Psoas muscle (tissue), 8 donors: ENCODE results near the gene IQCE. TPM values are rescaled to one million over a fixed set of nuclear protein-coding genes. Genes with fewer than 3 reads are reported as not detected.

Experiments
- ATAC-seq, 4 donors: fragments of 200-7000 bp; cut with Tn5 transposase; one replicate each; pipeline ENCODE4 v1.9.1; 2020; ENCODE audit warnings: moderate library complexity in 3 of 4, mild to moderate bottlenecking in 2 of 4
- DNase-seq, 2 donors: peaks; one replicate each; pipeline ENCODE4 v3.0.0-alpha.2; 2020
- H3K27ac ChIP-seq: fragments of 200-600 bp; one replicate; pipeline ENCODE4 v1.8.0; 2022
- H3K27me3 ChIP-seq, 3 donors: fragments of 200-600 bp in 1 of 3; one replicate each; pipeline versions ENCODE4 v1.6.1 to v1.8.0; 2013 to 2022; ENCODE audit warnings: low read length in 2 of 3, mild to moderate bottlenecking in 2 of 3, moderate library complexity in 1 of 3; ENCODE audit not compliant: insufficient read depth in 3 of 3
- H3K36me3 ChIP-seq, 2 donors: fragments of 200-600 bp in 1 of 2; one replicate each; pipeline versions ENCODE4 v1.6.1 to v1.8.0; 2013 to 2022; ENCODE audit warnings: low read depth in 1 of 2, mild to moderate bottlenecking in 1 of 2, moderate library complexity in 1 of 2; ENCODE audit not compliant: insufficient read depth in 1 of 2
- H3K4me1 ChIP-seq: fragments of 200-600 bp; one replicate; pipeline ENCODE4 v1.8.0; 2022
- H3K4me3 ChIP-seq: fragments of 200-600 bp; one replicate; pipeline ENCODE4 v1.8.0; 2022; ENCODE audit warnings: mild to moderate bottlenecking
- H3K9me3 ChIP-seq: fragments of 200-600 bp; one replicate; pipeline ENCODE4 v1.8.0; 2022
- WGBS, 3 donors: extraction: QIAGEN DNeasy Blood & Tissue Kit; methylation state at CpG; one replicate each; pipeline versions ENCODE4 v1.1.6 to v1.1.7; 2013; 5-methylcytosine and 5-hydroxymethylcytosine counted together
- intact Hi-C, 2 donors: fragments of 100-400 bp; cut with DNase I; formaldehyde crosslinking; loops; one replicate each; pipeline versions ENCODE4 v1.11.0 to v1.14.2; 2022
- polyA plus RNA-seq, 3 donors: library from polyadenylated mRNA; stranded (reverse); fragments of 200-250 nt; gene quantifications; one replicate each; pipeline ENCODE4 v1.2.3, GENCODE V29; 2013
- total RNA-seq, 4 donors: library from RNA; stranded (reverse); fragmentation: NEBNext Ultra II Directional in 2 of 4; extraction: Animal tissue kit (Norgen Biotek cat#: 25700) in 2 of 4; gene quantifications; one replicate each; pipeline versions ENCODE4 v1.2.1 to v1.2.4, GENCODE V29; 2021 to 2023
- TF ChIP-seq, protein P1 (sequence below): fragments of 200-600 bp; IDR thresholded peaks from one replicate; pipeline ENCODE4 v1.8.0; 2022; ENCODE audit warnings: antibody characterized with exemption
- donor health status: healthy with polysubstance abuse.
- donor health status: DM: no; HTN: no; CAD: no; lungs with moderate emphysema.
- donor health status: Bipolar disorder and iron deficiency.
- donor health status: healthy.
- donor health status: DM: yes; HTN: yes; CAD: no.
- donor health status: DM: no; HTN: no; CAD: no.
- donor health status: DM: no; HTN: no; CAD: no.
- donor health status: DM: yes; HTN: yes; CAD: no.

Gene IQCE
- total and polyA plus RNA-seq, 7 donors, result 2.4 to 9.6 (median 6.6) TPM

GRCh38 chr7:2592375-2592865, 33.6 kb downstream of the IQCE start:
- intact Hi-C loops, result no loop called here
- no peaks in the 10 kb centered on the region for H3K4me1 ChIP-seq
- ATAC-seq, result no peak
- H3K4me3 ChIP-seq, result no peak overlapping the region
- H3K27ac ChIP-seq, result no peak overlapping the region
- peaks cover 0 to 55% of the 10 kb centered on the region in 2 donors for H3K36me3 ChIP-seq
- WGBS, 3 donors, result 94% methylated on average over 23 of the region's 23 CpGs
- no peaks in the 10 kb centered on the region for H3K9me3 ChIP-seq
- no peak for DNase-seq
- TF ChIP-seq, protein P1, sequence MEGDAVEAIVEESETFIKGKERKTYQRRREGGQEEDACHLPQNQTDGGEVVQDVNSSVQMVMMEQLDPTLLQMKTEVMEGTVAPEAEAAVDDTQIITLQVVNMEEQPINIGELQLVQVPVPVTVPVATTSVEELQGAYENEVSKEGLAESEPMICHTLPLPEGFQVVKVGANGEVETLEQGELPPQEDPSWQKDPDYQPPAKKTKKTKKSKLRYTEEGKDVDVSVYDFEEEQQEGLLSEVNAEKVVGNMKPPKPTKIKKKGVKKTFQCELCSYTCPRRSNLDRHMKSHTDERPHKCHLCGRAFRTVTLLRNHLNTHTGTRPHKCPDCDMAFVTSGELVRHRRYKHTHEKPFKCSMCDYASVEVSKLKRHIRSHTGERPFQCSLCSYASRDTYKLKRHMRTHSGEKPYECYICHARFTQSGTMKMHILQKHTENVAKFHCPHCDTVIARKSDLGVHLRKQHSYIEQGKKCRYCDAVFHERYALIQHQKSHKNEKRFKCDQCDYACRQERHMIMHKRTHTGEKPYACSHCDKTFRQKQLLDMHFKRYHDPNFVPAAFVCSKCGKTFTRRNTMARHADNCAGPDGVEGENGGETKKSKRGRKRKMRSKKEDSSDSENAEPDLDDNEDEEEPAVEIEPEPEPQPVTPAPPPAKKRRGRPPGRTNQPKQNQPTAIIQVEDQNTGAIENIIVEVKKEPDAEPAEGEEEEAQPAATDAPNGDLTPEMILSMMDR, result no peak
- no peaks in the 10 kb centered on the region for H3K27me3 ChIP-seq

- no peaks in the 10 kb centered on the region for H3K4me1 ChIP-seq
- ATAC-seq (no peak), DNase-seq (no peak)
- no peaks in the 10 kb centered on the region for H3K9me3 ChIP-seq
- TF ChIP-seq, protein P1, result no peak
- no peak overlapping the region for H3K27ac ChIP-seq
- H3K36me3 ChIP-seq, result peaks cover 0 to 61% of the 10 kb centered on the region in 2 donors
- no peak overlapping the region for H3K4me3 ChIP-seq
- intact Hi-C loops, result no loop called here
- 93 to 97% (median 93%) methylated on average over 38 of the region's 38 CpGs for WGBS, 3 donors
- H3K27me3 ChIP-seq, result no peaks in the 10 kb centered on the region
These were observed 34.4 kb downstream of the IQCE start for GRCh38 chr7:2593036-2593727.

DNA sequence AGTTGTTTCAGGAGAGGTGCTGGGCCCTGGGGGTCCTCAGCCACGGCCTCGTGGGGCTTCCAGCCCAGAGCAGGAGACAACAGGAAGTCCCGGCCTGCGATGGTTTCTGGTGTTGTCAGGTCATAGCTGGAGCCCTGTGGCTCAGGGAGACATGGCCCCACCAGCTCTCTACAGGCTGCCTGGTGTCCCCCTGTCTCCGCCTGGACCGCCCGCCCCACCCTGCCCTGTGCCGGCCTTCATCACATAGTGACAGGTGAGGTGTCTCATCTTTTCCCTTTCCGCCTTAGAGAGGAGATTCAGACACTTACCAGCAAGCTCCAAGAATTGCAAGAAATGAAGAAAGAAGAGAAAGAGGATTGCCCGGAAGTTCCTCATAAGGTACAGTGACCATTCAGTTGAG, 35.8 kb downstream of the IQCE start:
- Histone ChIP-seq H3K4me3 (no peak overlapping the region), H3K27me3 (no peaks in the 10 kb centered on the region), H3K9me3 (no peaks in the 10 kb centered on the region), H3K4me1 (no peaks in the 10 kb centered on the region), H3K36me3 (peaks cover 0 to 73% of the 10 kb centered on the region in 2 donors), H3K27ac (no peak overlapping the region)
- ATAC-seq, result no peak
- WGBS, 3 donors, result 87 to 93% (median 88%) methylated on average over 10 of the region's 10 CpGs
- intact Hi-C loops, result no loop called here
- TF ChIP-seq, protein P1, result no peak
- no peak for DNase-seq

- intact Hi-C loops, result no loop called here
- no peaks in the 10 kb centered on the region for H3K27me3 ChIP-seq
- H3K36me3 ChIP-seq, result peaks cover 0 to 72% of the 10 kb centered on the region in 2 donors
- H3K27ac ChIP-seq, result no peak overlapping the region
- 87 to 91% (median 89%) methylated on average over 20 to 27 of the region's 27 CpGs for WGBS, 3 donors
- no peak overlapping the region for H3K4me3 ChIP-seq
- TF ChIP-seq, protein P1, result no peak
- ATAC-seq (no peak), DNase-seq (no peak)
- H3K4me1 ChIP-seq, result no peaks in the 10 kb centered on the region
- H3K9me3 ChIP-seq, result no peaks in the 10 kb centered on the region
These were observed 36.6 kb downstream of the IQCE start for GRCh38 chr7:2595258-2595860.
